PC-9 (cell line): ENCODE data around the gene NUP58. TPM values are rescaled to one million over a fixed set of nuclear protein-coding genes. Genes with fewer than 3 reads are reported as not detected.

Source experiments
- BruUV-seq: library from RNA; stranded (reverse); fragments of 400-500 nt; replicated peaks from 2 replicates; lab custom pipeline; 2021; lab: Mats Ljungman, UMichigan
- CTCF ChIA-PET: fragments of 300-600 bp; sonication (Branson Sonifier 250); formaldehyde crosslinking; loops from one replicate; lab custom pipeline; 2022; ENCODE audit warnings: antibody characterized with exemption; lab: Charles Lee
- POLR2A ChIA-PET: fragments of 300-600 bp; sonication (Branson Sonifier 250); formaldehyde crosslinking; loops from one replicate; lab custom pipeline; 2022; ENCODE audit warnings: antibody characterized with exemption; ENCODE audit not compliant: unreplicated experiment; lab: Charles Lee
- DNase-seq, 2 experiments: peaks; one replicate each; pipeline versions ENCODE4 v3.0.0 to v3.0.0-alpha.2; 2015 to 2022; ENCODE audit warnings: mixed read lengths in 1 of 2
- H2AFZ ChIP-seq: fragments of 200-600 bp; sonication (generic); 2 replicates; pipeline ENCODE4 v1.8.1; 2017; ENCODE audit warnings: antibody characterized with exemption
- H3F3A ChIP-seq: fragments of 200-600 bp; sonication (generic); 2 replicates; pipeline ENCODE4 v1.8.1; 2017; ENCODE audit warnings: antibody characterized with exemption, mild to moderate bottlenecking, low read depth; ENCODE audit not compliant: insufficient read depth
- H3K27ac ChIP-seq: fragments of 200-600 bp; sonication (generic); 2 replicates; pipeline ENCODE4 v1.6.1; 2016; ENCODE audit warnings: mixed run types
- H3K27me3 ChIP-seq: fragments of 200-600 bp; sonication (generic); 2 replicates; pipeline ENCODE4 v1.6.1; 2016; ENCODE audit warnings: low read depth, mixed run types; ENCODE audit not compliant: insufficient read depth
- H3K36me3 ChIP-seq: fragments of 200-600 bp; sonication (generic); 2 replicates; pipeline ENCODE4 v1.6.1; 2016; ENCODE audit warnings: low read depth, mixed run types
- H3K4me1 ChIP-seq: fragments of 200-600 bp; sonication (generic); replicated peaks from 2 replicates; pipeline ENCODE4 v1.6.1; 2016; ENCODE audit warnings: mixed run types; ENCODE audit not compliant: insufficient read depth
- H3K4me2 ChIP-seq: fragments of 200-600 bp; sonication (generic); 2 replicates; pipeline ENCODE4 v1.6.1; 2017; ENCODE audit warnings: mixed run types
- H3K4me3 ChIP-seq: fragments of 200-600 bp; sonication (generic); 2 replicates; pipeline ENCODE4 v1.6.1; 2016; ENCODE audit warnings: mixed run types
- H3K79me2 ChIP-seq: fragments of 200-600 bp; sonication (generic); 2 replicates; pipeline ENCODE4 v1.6.1; 2017; ENCODE audit warnings: low read depth, mixed run types
- H3K9me2 ChIP-seq: fragments of 200-600 bp; sonication (generic); 2 replicates; pipeline ENCODE4 v1.8.1; 2017; ENCODE audit warnings: mild to moderate bottlenecking; ENCODE audit not compliant: insufficient read depth
- H3K9me3 ChIP-seq: fragments of 200-600 bp; sonication (generic); 2 replicates; pipeline ENCODE4 v1.8.1; 2016; ENCODE audit warnings: low read depth; ENCODE audit not compliant: insufficient read depth
- H4K20me1 ChIP-seq: fragments of 200-600 bp; sonication (generic); 2 replicates; pipeline ENCODE4 v1.8.1; 2017; ENCODE audit not compliant: insufficient read depth
- CTCF ChIP-seq: fragments of 200-600 bp; sonication (generic); conservative IDR thresholded peaks from 2 replicates; pipeline ENCODE4 v1.6.1; 2017; ENCODE audit warnings: mixed run types, antibody characterized with exemption, mild to moderate bottlenecking, moderate library complexity
- EZH2 ChIP-seq: fragments of 200-600 bp; sonication (generic); IDR thresholded peaks from 2 replicates; pipeline ENCODE4 v1.8.0; 2017; ENCODE audit warnings: antibody characterized with exemption, low read depth
- intact Hi-C: fragments of 100-400 bp; cut with micrococcal nuclease; formaldehyde crosslinking; loops from one replicate; pipeline ENCODE4 v1.10.0; 2022; ENCODE audit not compliant: unreplicated experiment
- total RNA-seq: library from RNA; stranded (reverse); gene quantifications from 2 replicates; pipeline ENCODE4 v1.2.3, GENCODE V29; 2021

The NUP58 gene
- total RNA-seq, 1 experiment from 2014 or later, result 55.1 TPM

- BruUV-seq, result no TSS peak
- no peaks in the 10 kb centered on the region for H4K20me1 ChIP-seq
- no peaks in the 10 kb centered on the region for H3K9me2 ChIP-seq
- intact Hi-C loops, result no loop called here
- no peak overlapping the region for H2AFZ ChIP-seq
- no peaks in the 10 kb centered on the region for H3K36me3 ChIP-seq
- H3K27me3 ChIP-seq, result peaks cover 88% of the 10 kb centered on the region
- H3K79me2 ChIP-seq, result no peaks in the 10 kb centered on the region
- POLR2A ChIA-PET, result no interaction called here
- H3K4me1 ChIP-seq, result no peaks in the 10 kb centered on the region
- H3K4me2 ChIP-seq, result no peak overlapping the region
- H3K9me3 ChIP-seq, result no peaks in the 10 kb centered on the region
- no peak for DNase-seq
- H3K4me3 ChIP-seq, result no peak overlapping the region
- no peak for TF ChIP-seq CTCF
- TF ChIP-seq EZH2, result no peak
- CTCF ChIA-PET, result no interaction called here
- no peak overlapping the region for H3K27ac ChIP-seq
- no peaks in the 10 kb centered on the region for H3F3A ChIP-seq
Measured at GRCh38 chr13:25384758-25385410, 83.5 kb downstream of the NUP58 start.

DNA sequence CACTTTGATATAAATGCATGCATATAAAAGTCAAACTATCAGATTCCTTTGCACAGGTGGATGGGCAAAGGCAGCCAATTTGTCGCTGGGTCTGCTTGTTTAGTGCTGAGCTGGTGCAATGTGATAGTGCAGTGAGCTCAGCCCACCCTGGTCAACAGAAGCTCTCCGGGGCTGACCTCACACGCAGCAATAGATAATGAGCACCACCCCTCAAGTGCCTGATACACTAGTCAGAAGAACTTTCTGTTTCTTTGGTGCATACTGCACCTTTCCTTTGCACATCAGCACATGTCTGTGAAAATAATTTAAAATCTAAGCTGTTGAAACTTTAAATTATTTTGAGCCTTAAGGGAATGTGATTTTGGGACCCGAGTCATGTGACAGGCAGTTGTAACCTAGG, 90.5 kb downstream of the NUP58 start:
- Histone ChIP-seq H3K4me3 (no peak overlapping the region), H3K36me3 (no peaks in the 10 kb centered on the region), H3K9me2 (no peaks in the 10 kb centered on the region), H3K27me3 (peaks cover 52% of the 10 kb centered on the region), H3F3A (no peaks in the 10 kb centered on the region), H3K9me3 (no peaks in the 10 kb centered on the region), H3K4me2 (no peak overlapping the region), H3K79me2 (no peaks in the 10 kb centered on the region), H2AFZ (no peak overlapping the region), H4K20me1 (no peaks in the 10 kb centered on the region), H3K27ac (no peak overlapping the region), H3K4me1 (peaks cover 4% of the 10 kb centered on the region; the same call in 1 of the 2 replicates)
- TF ChIP-seq CTCF, result no peak
- no peak for TF ChIP-seq EZH2
- no TSS peak for BruUV-seq
- ChIA-PET POLR2A (no interaction called here), CTCF (no interaction called here)
- intact Hi-C loops, result no loop called here
- DNase-seq, result no peak

Other genes starting within 250 kb of the NUP58 start
- gene PABPC3, start 205.5 kb upstream of the NUP58 start, total RNA-seq, result 0.30 and 0.39 TPM in 2 replicates
- not detected in 2 replicates for gene AMER2, start 129.3 kb upstream of the NUP58 start, total RNA-seq
- gene MTMR6, start 14.1 kb upstream of the NUP58 start, total RNA-seq, result 7.7 and 10.8 TPM in 2 replicates
- gene ATP8A2, start 70.3 kb downstream of the NUP58 start, total RNA-seq, result not detected in 2 replicates